ENCODE results near the gene HMGCR. TPM values are rescaled to one million over a fixed set of nuclear protein-coding genes. Genes with fewer than 3 reads are reported as not detected.
"Not testable (repeated sequence)": the region's sequence is repeated elsewhere in the genome, so short reads cannot be mapped to it uniquely, and the experiment has no call there.

The HMGCR gene
- 10 to 100 TPM; 50.3 to 50.8 TPM for total RNA-seq

DNA sequence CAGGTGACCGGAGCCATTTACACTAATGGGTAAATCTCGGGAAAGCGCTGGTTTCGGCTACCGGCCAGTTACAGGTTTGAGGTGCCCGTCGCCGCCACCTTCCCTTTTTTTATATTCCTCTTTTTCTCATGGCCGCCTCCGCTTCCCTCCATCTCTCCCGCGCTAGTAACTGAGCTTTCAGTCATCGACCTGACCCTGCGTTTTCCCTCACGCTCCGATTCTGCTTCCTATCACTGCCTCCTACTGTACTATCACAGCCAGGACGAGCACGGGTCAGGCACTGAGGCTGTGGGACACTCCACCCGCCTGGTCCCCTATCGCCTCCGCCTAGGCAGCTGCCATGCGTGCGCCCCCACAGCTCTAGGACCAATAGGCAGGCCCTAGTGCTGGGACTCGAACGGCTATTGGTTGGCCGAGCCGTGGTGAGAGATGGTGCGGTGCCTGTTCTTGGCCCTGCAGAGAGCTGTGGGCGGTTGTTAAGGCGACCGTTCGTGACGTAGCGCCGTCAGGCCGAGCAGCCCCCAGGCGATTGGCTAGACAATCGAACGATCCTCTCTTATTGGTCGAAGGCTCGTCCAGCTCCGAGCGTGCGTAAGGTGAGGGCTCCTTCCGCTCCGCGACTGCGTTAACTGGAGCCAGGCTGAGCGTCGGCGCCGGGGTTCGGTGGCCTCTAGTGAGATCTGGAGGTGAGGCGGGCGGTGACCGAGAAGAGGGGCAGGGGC lies at the start of gene HMGCR:
HMGCR (plus strand) TSS at position 606 of the 722 bp plus-strand sequence. CDS start 5,386 bp downstream, outside the sequence.
- Mint-ChIP-seq H3K27me3 (no peaks in the 10 kb centered on the region), H3K4me3 (no peak within 1 kb of the TSS), H3K27ac (no peak within 1 kb of the TSS), H3K36me3 (ENCODE audit: low read depth) (peaks cover 18% of the 10 kb centered on the region), H3K9me3 (peaks cover 2% of the 10 kb centered on the region), H3K4me1 (ENCODE audit: low read depth) (peaks cover 32% of the 10 kb centered on the region)
- POLR2A ChIA-PET: interaction anchor here (0.6 to 2.0 kb wide), 11 partner anchors 9 to 288 kb away, joined by 3 to 8 read pairs (median 4); partner anchors contain the start of genes ANKRD31 and CERT1
- intact Hi-C loops (cut with micrococcal nuclease): loop anchor here (2.0 to 10.0 kb wide), 3 partner anchors 100 to 282 kb away; partner anchors contain the start of genes ANKRD31, CERT1, GCNT4 and POLK
- CTCF ChIA-PET: interaction anchor here (0.8 to 1.8 kb wide), 8 partner anchors 9 to 344 kb away, joined by 3 to 21 read pairs (median 4); partner anchors contain the start of gene ANKRD31
- DNase-seq: peak; percentile 99
- peak; percentile 6 for TF ChIP-seq CTCF (IDR thresholded peaks at IDR 0.05)
- peak; percentile 96 for ATAC-seq

GRCh38 chr5:75291844-75292243 lies 45.2 kb upstream of the HMGCR start:
- H3K27ac Mint-ChIP-seq; ATAC-seq; H3K9me3 Mint-ChIP-seq; H3K4me1 Mint-ChIP-seq (ENCODE audit: low read depth); intact Hi-C loops (cut with micrococcal nuclease); H3K27me3 Mint-ChIP-seq; H3K36me3 Mint-ChIP-seq (ENCODE audit: low read depth); DNase-seq; H3K4me3 Mint-ChIP-seq: not testable (repeated sequence)
- CTCF ChIA-PET: interaction anchor here (1.1 kb wide), 1 partner anchor 10 kb away, joined by 3 read pairs; no protein-coding TSS in a partner anchor
- POLR2A ChIA-PET: interaction anchor here (0.8 kb wide), 1 partner anchor 49 kb away, joined by 3 read pairs; no protein-coding TSS in a partner anchor

- ChIA-PET POLR2A (no interaction called here), CTCF (no interaction called here)
- no peaks in the 10 kb centered on the region for H3K27me3 Mint-ChIP-seq
- H3K9me3 Mint-ChIP-seq: peaks cover 4% of the 10 kb centered on the region
- no peak overlapping the region for H3K4me3 Mint-ChIP-seq
- no peak for ATAC-seq
- intact Hi-C loops (cut with micrococcal nuclease): no loop called here
- H3K36me3 Mint-ChIP-seq (ENCODE audit: low read depth): no peaks in the 10 kb centered on the region
- no peak for DNase-seq
- TF ChIP-seq CTCF (IDR thresholded peaks at IDR 0.05): no peak
- H3K4me1 Mint-ChIP-seq (ENCODE audit: low read depth): no peaks in the 10 kb centered on the region
- no peak overlapping the region for H3K27ac Mint-ChIP-seq
Observed at GRCh38 chr5:75300084-75300483, 36.9 kb upstream of the HMGCR start.

- Mint-ChIP-seq H3K9me3 (peaks cover 2% of the 10 kb centered on the region), H3K4me1 (ENCODE audit: low read depth) (no peaks in the 10 kb centered on the region), H3K27ac (no peak overlapping the region), H3K27me3 (no peaks in the 10 kb centered on the region), H3K4me3 (no peak overlapping the region), H3K36me3 (ENCODE audit: low read depth) (no peaks in the 10 kb centered on the region)
- DNase-seq (no peak), ATAC-seq (no peak)
- TF ChIP-seq CTCF (IDR thresholded peaks at IDR 0.05): no peak
- intact Hi-C loops (cut with micrococcal nuclease): no loop called here
- ChIA-PET CTCF (no interaction called here), POLR2A (no interaction called here)
Observed at GRCh38 chr5:75303419-75303818, 33.6 kb upstream of the HMGCR start.

- H3K27me3 Mint-ChIP-seq; CTCF ChIA-PET; H3K36me3 Mint-ChIP-seq (ENCODE audit: low read depth); DNase-seq; H3K27ac Mint-ChIP-seq; H3K9me3 Mint-ChIP-seq; intact Hi-C loops (cut with micrococcal nuclease); ATAC-seq; H3K4me1 Mint-ChIP-seq (ENCODE audit: low read depth); H3K4me3 Mint-ChIP-seq: not testable (repeated sequence)
- POLR2A ChIA-PET: interaction anchor here (0.9 kb wide), 1 partner anchor 26 kb away, joined by 3 read pairs; no protein-coding TSS in a partner anchor
Observed at GRCh38 chr5:75304486-75304885, 32.5 kb upstream of the HMGCR start.

DNA sequence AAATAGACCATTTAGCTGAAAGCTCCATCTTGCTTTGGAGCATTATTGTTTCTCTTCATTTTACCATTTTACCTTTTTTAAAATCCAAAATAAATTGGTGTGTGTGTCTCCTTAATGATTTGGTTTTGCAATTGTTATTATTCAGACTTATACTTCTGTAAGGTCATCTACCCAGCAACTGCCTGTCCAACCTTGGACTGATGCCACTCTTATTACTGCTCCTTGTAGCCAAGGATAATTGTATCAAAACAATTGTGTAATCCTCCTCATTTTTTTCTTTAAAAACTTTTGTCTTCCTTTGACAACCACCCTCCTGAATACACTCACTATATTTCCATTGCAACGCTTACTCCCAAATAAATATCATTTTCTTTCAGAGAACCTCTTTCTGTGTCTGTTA lies 30.3 kb upstream of the HMGCR start:
- ChIA-PET POLR2A (no interaction called here), CTCF (no interaction called here)
- Mint-ChIP-seq H3K4me3 (no peak overlapping the region), H3K27ac (no peak overlapping the region), H3K27me3 (peaks cover 1% of the 10 kb centered on the region), H3K36me3 (ENCODE audit: low read depth) (no peaks in the 10 kb centered on the region), H3K4me1 (ENCODE audit: low read depth) (no peaks in the 10 kb centered on the region), H3K9me3 (no peaks in the 10 kb centered on the region)
- ATAC-seq (no peak), DNase-seq (no peak)
- no peak for TF ChIP-seq CTCF (IDR thresholded peaks at IDR 0.05)
- intact Hi-C loops (cut with micrococcal nuclease): no loop called here

Measured in activated CD8-positive, alpha-beta T cell treated with anti-CD3 and anti-CD28 coated beads for 36 hours (primary cell).